BJ (cell line): Measurements from ENCODE around the gene AVPI1. TPM values are rescaled to one million over a fixed set of nuclear protein-coding genes. Genes with fewer than 3 reads are reported as not detected.

ENCODE experiments used
- CTCF ChIA-PET: fragments of 350-600 bp; formaldehyde crosslinking; extraction: SDS; loops from one replicate; lab custom pipeline; 2021; ENCODE audit warnings: antibody characterized with exemption, inconsistent platforms; lab: Yijun Ruan, JAX
- POLR2A ChIA-PET: fragments of 300-600 bp; sonication (Branson Sonifier 250); formaldehyde crosslinking; extraction: SDS; loops from one replicate; lab custom pipeline; 2021; ENCODE audit warnings: antibody characterized with exemption; lab: Charles Lee
- DNase-seq: peaks from one replicate; pipeline ENCODE4 v3.0.0-alpha.2; 2011; ENCODE audit warnings: low read depth
- H3K27me3 ChIP-seq: 2 replicates; pipeline ENCODE4 v1.6.0; 2011; ENCODE audit warnings: low read length; ENCODE audit not compliant: control insufficient read depth, insufficient read depth
- H3K36me3 ChIP-seq: 2 replicates; pipeline ENCODE4 v1.5.1; 2011; ENCODE audit warnings: low read length; ENCODE audit not compliant: control insufficient read depth, insufficient read depth
- H3K4me3 ChIP-seq: 2 replicates; pipeline ENCODE4 v1.5.1; 2011; ENCODE audit warnings: low read depth, mild to moderate bottlenecking, control low read depth, low read length
- polyA plus RNA-seq: library from polyadenylated mRNA; depleted of rRNA; stranded (reverse); fragments of >200 nt; gene quantifications from 2 replicates; pipeline ENCODE4 v1.2.3, GENCODE V29; 2011
- TF ChIP-seq, protein P1 (sequence below): IDR thresholded peaks from 2 replicates; pipeline ENCODE4 v1.5.1; 2011; ENCODE audit warnings: low read depth, mild to moderate bottlenecking, control low read depth, inconsistent platforms, low read length, moderate library complexity; ENCODE audit not compliant: insufficient read depth

The AVPI1 gene
- polyA plus RNA-seq, 1 experiment: 32.4 TPM

DNA sequence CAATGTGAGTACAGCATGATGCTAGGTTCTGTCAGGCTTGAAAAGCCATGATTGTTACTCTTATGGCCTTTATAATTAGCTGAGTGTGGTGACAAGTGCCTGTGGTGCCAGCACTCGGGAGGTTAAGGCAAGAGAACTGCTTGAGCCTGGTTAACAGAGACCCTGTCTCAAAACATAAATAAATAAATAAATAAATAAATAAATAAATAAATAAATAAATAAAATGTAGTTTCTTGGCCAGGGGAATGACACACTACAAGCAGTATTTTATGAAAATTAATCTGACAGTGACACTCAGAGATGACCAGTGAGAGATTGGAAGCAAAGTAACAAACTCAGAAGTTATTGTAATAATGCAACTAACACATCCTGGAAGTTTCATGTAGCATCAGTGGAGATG lies 51.5 kb downstream of the AVPI1 start:
- no peaks in the 10 kb centered on the region for H3K27me3 ChIP-seq
- CTCF ChIA-PET: interaction anchor here (0.6 kb wide), 1 partner anchor 61 kb away, joined by 3 read pairs; no protein-coding TSS in a partner anchor
- TF ChIP-seq, protein P1, sequence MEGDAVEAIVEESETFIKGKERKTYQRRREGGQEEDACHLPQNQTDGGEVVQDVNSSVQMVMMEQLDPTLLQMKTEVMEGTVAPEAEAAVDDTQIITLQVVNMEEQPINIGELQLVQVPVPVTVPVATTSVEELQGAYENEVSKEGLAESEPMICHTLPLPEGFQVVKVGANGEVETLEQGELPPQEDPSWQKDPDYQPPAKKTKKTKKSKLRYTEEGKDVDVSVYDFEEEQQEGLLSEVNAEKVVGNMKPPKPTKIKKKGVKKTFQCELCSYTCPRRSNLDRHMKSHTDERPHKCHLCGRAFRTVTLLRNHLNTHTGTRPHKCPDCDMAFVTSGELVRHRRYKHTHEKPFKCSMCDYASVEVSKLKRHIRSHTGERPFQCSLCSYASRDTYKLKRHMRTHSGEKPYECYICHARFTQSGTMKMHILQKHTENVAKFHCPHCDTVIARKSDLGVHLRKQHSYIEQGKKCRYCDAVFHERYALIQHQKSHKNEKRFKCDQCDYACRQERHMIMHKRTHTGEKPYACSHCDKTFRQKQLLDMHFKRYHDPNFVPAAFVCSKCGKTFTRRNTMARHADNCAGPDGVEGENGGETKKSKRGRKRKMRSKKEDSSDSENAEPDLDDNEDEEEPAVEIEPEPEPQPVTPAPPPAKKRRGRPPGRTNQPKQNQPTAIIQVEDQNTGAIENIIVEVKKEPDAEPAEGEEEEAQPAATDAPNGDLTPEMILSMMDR: no peak
- no peaks in the 10 kb centered on the region for H3K36me3 ChIP-seq
- DNase-seq: no peak
- no peak overlapping the region for H3K4me3 ChIP-seq
- POLR2A ChIA-PET: no interaction called here

GRCh38 chr10:97633921-97634320 lies 53.1 kb downstream of the AVPI1 start:
- ChIA-PET CTCF (no interaction called here), POLR2A (no interaction called here)
- peak overlapping the region; percentile 91 for H3K4me3 ChIP-seq
- H3K36me3 ChIP-seq: 0 out of 2 replicates have a peak, but pooled peaks cover 1% of the 10 kb centered on the region
- H3K27me3 ChIP-seq: no peaks in the 10 kb centered on the region
- TF ChIP-seq, protein P1: no peak
- DNase-seq: no peak

DNA sequence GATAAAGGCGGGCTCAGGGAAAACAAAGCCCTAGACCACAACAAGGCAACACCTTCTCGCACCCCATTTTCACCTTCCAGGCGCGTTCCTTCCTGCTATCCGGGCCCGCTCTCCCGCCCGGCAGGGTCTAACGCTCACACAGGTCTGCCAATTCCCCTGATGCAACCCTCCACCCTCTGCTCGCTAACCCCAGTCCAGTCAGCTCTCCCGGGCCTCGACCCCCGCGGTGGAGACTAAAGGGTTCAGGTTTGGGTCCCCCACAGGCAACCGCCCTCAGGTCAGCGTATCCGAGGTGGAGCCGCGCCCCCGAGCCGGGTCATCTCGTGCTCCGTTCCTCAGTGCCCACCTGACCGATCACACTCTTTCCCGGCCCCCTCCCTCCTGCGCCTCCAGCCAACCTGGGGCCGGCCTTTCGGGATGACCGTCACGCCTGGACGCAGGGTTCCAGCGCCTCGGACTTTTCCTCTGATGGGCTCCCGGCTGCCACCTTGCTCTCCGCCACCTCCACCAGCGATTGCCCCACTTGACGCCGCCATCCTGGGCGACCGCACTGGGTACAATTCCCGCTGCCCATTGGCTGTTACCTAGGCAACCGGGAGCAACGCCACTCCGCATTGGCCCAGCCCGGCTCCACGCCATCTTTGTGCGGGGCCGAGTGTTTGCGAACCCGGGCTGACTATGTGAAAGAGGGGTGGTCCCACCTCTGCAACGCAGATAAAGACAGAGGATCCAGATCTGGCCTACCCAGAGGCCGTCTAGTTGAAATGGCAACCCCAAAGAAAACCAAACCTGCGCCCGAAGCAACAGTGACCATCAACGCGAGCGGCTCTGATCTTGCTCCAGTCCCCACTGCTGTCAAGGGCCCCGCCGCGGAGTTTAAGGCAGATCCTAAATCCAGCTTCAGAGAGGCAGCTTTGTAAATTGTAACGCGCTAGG lies 53.8 kb downstream of the AVPI1 start, which contains the start of gene MORN4:
MORN4 (minus strand) TSS at position 552 of the 936 bp plus-strand sequence. CDS start 13,847 bp downstream, outside the sequence.
- ChIA-PET CTCF (no interaction called here), POLR2A (no interaction called here)
- Histone ChIP-seq H3K4me3 (peak within 1 kb of the TSS; percentile 91), H3K27me3 (no peaks in the 10 kb centered on the region), H3K36me3 (0 out of 2 replicates have a peak, but pooled peaks cover 1% of the 10 kb centered on the region)
- DNase-seq: peak; percentile 39
- TF ChIP-seq, protein P1: no peak

DNA sequence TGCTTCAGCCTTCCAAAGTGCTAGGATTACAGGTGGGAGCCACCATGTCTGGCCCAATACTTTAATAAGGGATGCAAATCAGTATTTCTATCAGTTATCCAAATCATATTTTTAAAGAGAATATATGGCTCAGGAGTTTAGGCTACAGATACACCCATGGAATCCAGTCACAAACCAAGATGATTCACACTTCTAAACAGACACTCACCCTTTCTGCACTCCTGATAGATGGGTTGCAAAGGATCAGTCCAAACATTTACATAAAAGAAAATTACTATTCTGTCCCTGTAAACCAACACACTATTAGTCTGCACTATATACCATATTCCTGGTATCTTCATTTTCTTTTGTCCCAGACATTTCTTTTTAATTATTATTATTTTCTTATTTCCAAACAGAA lies 55.9 kb downstream of the AVPI1 start:
- TF ChIP-seq, protein P1: no peak
- POLR2A ChIA-PET: no interaction called here
- CTCF ChIA-PET: no interaction called here
- 0 out of 2 replicates have a peak, but pooled peaks cover 1% of the 10 kb centered on the region for H3K36me3 ChIP-seq
- no peak overlapping the region for H3K4me3 ChIP-seq
- no peaks in the 10 kb centered on the region for H3K27me3 ChIP-seq
- DNase-seq: no peak

GRCh38 chr10:97629289-97629688 lies 57.8 kb downstream of the AVPI1 start:
- no peaks in the 10 kb centered on the region for H3K27me3 ChIP-seq
- CTCF ChIA-PET: no interaction called here

More at GRCh38 chr10:97629289-97629688, 57.8 kb downstream of the AVPI1 start:
- Histone ChIP-seq H3K4me3 (no peak overlapping the region), H3K36me3 (0 out of 2 replicates have a peak, but pooled peaks cover 1% of the 10 kb centered on the region)
- DNase-seq: no peak
- TF ChIP-seq, protein P1: no peak
- POLR2A ChIA-PET: no interaction called here
